NB4 (cell line): Measurements from ENCODE around the gene ACER2.

ENCODE experiments used
- MYC ChIP-seq: IDR thresholded peaks from 2 replicates; pipeline ENCODE4 v1.6.1; 2011; ENCODE audit warnings: low read depth, low read length
- POLR2A ChIP-seq: IDR thresholded peaks from 2 replicates; pipeline ENCODE4 v1.6.1; 2011; ENCODE audit warnings: mild to moderate bottlenecking; ENCODE audit not compliant: insufficient read length; ENCODE audit errors: extremely low read depth
- TF ChIP-seq, protein P1 (sequence below): IDR thresholded peaks from one replicate; pipeline ENCODE4 v1.5.1; 2012; ENCODE audit warnings: low read depth, low read length
- TF ChIP-seq, protein P2 (sequence below): IDR thresholded peaks from 2 replicates; pipeline ENCODE4 v1.6.1; 2011; ENCODE audit warnings: low read depth, low read length

DNA sequence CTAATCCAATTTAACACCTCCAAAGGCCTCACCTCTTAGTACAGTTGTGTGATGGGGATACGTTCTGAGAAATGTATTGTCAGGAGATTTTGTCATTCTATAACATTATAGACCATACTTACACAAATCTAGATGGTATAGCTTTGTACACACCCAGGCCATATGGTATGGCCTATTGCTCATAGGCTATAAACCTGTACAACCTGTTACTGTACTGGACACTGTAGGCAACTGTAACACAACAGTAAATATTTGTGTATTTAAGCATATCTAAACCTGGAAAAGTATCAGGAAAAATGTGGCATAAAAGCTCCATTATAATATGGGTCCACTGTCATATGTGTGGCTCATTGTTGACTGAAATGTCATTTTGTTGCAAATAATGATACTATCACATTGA, 12.1 kb downstream of the ACER2 start:
- TF ChIP-seq POLR2A (no peak), MYC (no peak)
- TF ChIP-seq, protein P1, sequence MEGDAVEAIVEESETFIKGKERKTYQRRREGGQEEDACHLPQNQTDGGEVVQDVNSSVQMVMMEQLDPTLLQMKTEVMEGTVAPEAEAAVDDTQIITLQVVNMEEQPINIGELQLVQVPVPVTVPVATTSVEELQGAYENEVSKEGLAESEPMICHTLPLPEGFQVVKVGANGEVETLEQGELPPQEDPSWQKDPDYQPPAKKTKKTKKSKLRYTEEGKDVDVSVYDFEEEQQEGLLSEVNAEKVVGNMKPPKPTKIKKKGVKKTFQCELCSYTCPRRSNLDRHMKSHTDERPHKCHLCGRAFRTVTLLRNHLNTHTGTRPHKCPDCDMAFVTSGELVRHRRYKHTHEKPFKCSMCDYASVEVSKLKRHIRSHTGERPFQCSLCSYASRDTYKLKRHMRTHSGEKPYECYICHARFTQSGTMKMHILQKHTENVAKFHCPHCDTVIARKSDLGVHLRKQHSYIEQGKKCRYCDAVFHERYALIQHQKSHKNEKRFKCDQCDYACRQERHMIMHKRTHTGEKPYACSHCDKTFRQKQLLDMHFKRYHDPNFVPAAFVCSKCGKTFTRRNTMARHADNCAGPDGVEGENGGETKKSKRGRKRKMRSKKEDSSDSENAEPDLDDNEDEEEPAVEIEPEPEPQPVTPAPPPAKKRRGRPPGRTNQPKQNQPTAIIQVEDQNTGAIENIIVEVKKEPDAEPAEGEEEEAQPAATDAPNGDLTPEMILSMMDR: no peak
- TF ChIP-seq, protein P2, sequence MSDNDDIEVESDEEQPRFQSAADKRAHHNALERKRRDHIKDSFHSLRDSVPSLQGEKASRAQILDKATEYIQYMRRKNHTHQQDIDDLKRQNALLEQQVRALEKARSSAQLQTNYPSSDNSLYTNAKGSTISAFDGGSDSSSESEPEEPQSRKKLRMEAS: no peak
